Activated naive CD8-positive, alpha-beta T cell treated with anti-CD3 and anti-CD28 coated beads, Interleukin-2, amount 10 ng/mL, durations not matched to agents 7 days and 5 days (primary cell): ENCODE results near the gene ERG. TPM values are rescaled to one million over a fixed set of nuclear protein-coding genes. Genes with fewer than 3 reads are reported as not detected.

Experiments
- ATAC-seq: fragments of 150-1000 bp; cut with Tn5 transposase; one replicate; pipeline ENCODE4 v1.10.0; 2021; ENCODE audit warnings: low read depth, moderate library complexity
- POLR2A ChIA-PET: fragments of 350-600 bp; sonication (Branson Sonifier 250); formaldehyde crosslinking; loops from one replicate; lab custom pipeline; 2021; ENCODE audit warnings: antibody characterized with exemption; lab: Charles Lee
- DNase-seq: peaks from one replicate; pipeline ENCODE4 v3.0.0; 2021
- H3K27ac Mint-ChIP-seq: one replicate; pipeline ENCODE4 v1.8.0; 2022; ENCODE audit warnings: mild to moderate bottlenecking, mixed read lengths
- H3K27me3 Mint-ChIP-seq: one replicate; pipeline ENCODE4 v1.8.0; 2022; ENCODE audit warnings: mild to moderate bottlenecking, moderate library complexity, mixed read lengths
- H3K36me3 Mint-ChIP-seq: one replicate; pipeline ENCODE4 v1.8.0; 2021; ENCODE audit warnings: mild to moderate bottlenecking, mixed read lengths
- H3K4me1 Mint-ChIP-seq: one replicate; pipeline ENCODE4 v1.8.0; 2021; ENCODE audit warnings: mixed read lengths
- H3K4me3 Mint-ChIP-seq: one replicate; pipeline ENCODE4 v1.8.0; 2022; ENCODE audit warnings: mild to moderate bottlenecking, moderate library complexity, mixed read lengths
- H3K9me3 Mint-ChIP-seq: one replicate; pipeline ENCODE4 v1.8.0; 2021; ENCODE audit warnings: mixed read lengths
- total RNA-seq, 2 experiments: library from RNA; stranded (reverse); gene quantifications; one replicate each; pipeline ENCODE4 v1.2.3, GENCODE V29; 2021

ERG gene
- total RNA-seq, 2 experiments from 2014 or later, result not detected

- no peak overlapping the region for H3K4me3 Mint-ChIP-seq
- no peak for DNase-seq
- peaks cover 24% of the 10 kb centered on the region for H3K27me3 Mint-ChIP-seq
- no peaks in the 10 kb centered on the region for H3K36me3 Mint-ChIP-seq
- H3K27ac Mint-ChIP-seq, result no peak overlapping the region
- peaks cover 6% of the 10 kb centered on the region for H3K4me1 Mint-ChIP-seq
- H3K9me3 Mint-ChIP-seq, result no peaks in the 10 kb centered on the region
- ATAC-seq, result no peak
- POLR2A ChIA-PET, result no interaction called here
These were observed 12.9 kb upstream of the ERG start for GRCh38 chr21:38511198-38511597.

- Mint-ChIP-seq H3K27me3 (peaks cover 23% of the 10 kb centered on the region), H3K36me3 (no peaks in the 10 kb centered on the region), H3K9me3 (no peaks in the 10 kb centered on the region), H3K4me1 (peaks cover 6% of the 10 kb centered on the region), H3K4me3 (no peak overlapping the region), H3K27ac (no peak overlapping the region)
- ATAC-seq, result no peak
- no peak for DNase-seq
- POLR2A ChIA-PET, result no interaction called here
These were observed 9.2 kb upstream of the ERG start for GRCh38 chr21:38507374-38507942.

GRCh38 chr21:38506661-38507281 lies 8.5 kb upstream of the ERG start:
- H3K4me3 Mint-ChIP-seq, result peak overlapping the region; percentile 58
- no peak for DNase-seq
- no peak overlapping the region for H3K27ac Mint-ChIP-seq
- H3K9me3 Mint-ChIP-seq, result no peaks in the 10 kb centered on the region
- POLR2A ChIA-PET, result no interaction called here
- peak; percentile 58 for ATAC-seq
- H3K27me3 Mint-ChIP-seq, result peaks cover 20% of the 10 kb centered on the region
- no peaks in the 10 kb centered on the region for H3K36me3 Mint-ChIP-seq
- H3K4me1 Mint-ChIP-seq, result peaks cover 6% of the 10 kb centered on the region

- Mint-ChIP-seq H3K27me3 (peaks cover 24% of the 10 kb centered on the region), H3K4me1 (peaks cover 6% of the 10 kb centered on the region), H3K9me3 (no peaks in the 10 kb centered on the region), H3K36me3 (no peaks in the 10 kb centered on the region), H3K27ac (no peak overlapping the region), H3K4me3 (no peak overlapping the region)
- POLR2A ChIA-PET, result no interaction called here
- ATAC-seq, result no peak
- DNase-seq, result no peak
These were observed 7.6 kb upstream of the ERG start for GRCh38 chr21:38505654-38506523.

GRCh38 chr21:38504066-38504465 lies 5.8 kb upstream of the ERG start:
- DNase-seq (no peak), ATAC-seq (no peak)
- H3K4me3 Mint-ChIP-seq, result no peak overlapping the region
- POLR2A ChIA-PET, result no interaction called here
- no peak overlapping the region for H3K27ac Mint-ChIP-seq
- H3K9me3 Mint-ChIP-seq, result no peaks in the 10 kb centered on the region
- peaks cover 32% of the 10 kb centered on the region for H3K27me3 Mint-ChIP-seq
- H3K36me3 Mint-ChIP-seq, result no peaks in the 10 kb centered on the region
- peaks cover 6% of the 10 kb centered on the region for H3K4me1 Mint-ChIP-seq

- H3K4me1 Mint-ChIP-seq, result peaks cover 6% of the 10 kb centered on the region
- H3K27ac Mint-ChIP-seq, result no peak overlapping the region
- DNase-seq (no peak), ATAC-seq (no peak)
- no peak overlapping the region for H3K4me3 Mint-ChIP-seq
- peaks cover 34% of the 10 kb centered on the region for H3K27me3 Mint-ChIP-seq
- no peaks in the 10 kb centered on the region for H3K36me3 Mint-ChIP-seq
- POLR2A ChIA-PET, result no interaction called here
- H3K9me3 Mint-ChIP-seq, result no peaks in the 10 kb centered on the region
These were observed 5.3 kb upstream of the ERG start for GRCh38 chr21:38503583-38503982.

- Mint-ChIP-seq H3K27ac (no peak overlapping the region), H3K9me3 (no peaks in the 10 kb centered on the region), H3K4me3 (no peak overlapping the region), H3K36me3 (peaks cover 2% of the 10 kb centered on the region), H3K27me3 (peaks cover 57% of the 10 kb centered on the region), H3K4me1 (no peaks in the 10 kb centered on the region)
- DNase-seq, result no peak
- POLR2A ChIA-PET, result no interaction called here
- ATAC-seq, result no peak
These were observed 1.8 kb upstream of the ERG start for GRCh38 chr21:38500073-38500472.

- H3K36me3 Mint-ChIP-seq, result peaks cover 2% of the 10 kb centered on the region
- peaks cover 65% of the 10 kb centered on the region for H3K27me3 Mint-ChIP-seq
- POLR2A ChIA-PET, result no interaction called here
- ATAC-seq, result no peak
- no peaks in the 10 kb centered on the region for H3K9me3 Mint-ChIP-seq
- DNase-seq, result no peak
- no peak overlapping the region for H3K4me3 Mint-ChIP-seq
- no peak overlapping the region for H3K27ac Mint-ChIP-seq
- H3K4me1 Mint-ChIP-seq, result no peaks in the 10 kb centered on the region
These were observed 1.0 kb upstream of the ERG start for GRCh38 chr21:38499296-38499695.

- Mint-ChIP-seq H3K36me3 (peaks cover 2% of the 10 kb centered on the region), H3K27ac (no peak overlapping the region), H3K4me3 (no peak overlapping the region), H3K27me3 (peaks cover 84% of the 10 kb centered on the region), H3K4me1 (no peaks in the 10 kb centered on the region), H3K9me3 (no peaks in the 10 kb centered on the region)
- ATAC-seq, result no peak
- no peak for DNase-seq
- POLR2A ChIA-PET, result no interaction called here
These were observed 2.1 kb downstream of the ERG start for GRCh38 chr21:38496224-38496623.

GRCh38 chr21:38495696-38496095 lies 2.6 kb downstream of the ERG start:
- Mint-ChIP-seq H3K36me3 (peaks cover 2% of the 10 kb centered on the region), H3K9me3 (no peaks in the 10 kb centered on the region), H3K4me1 (no peaks in the 10 kb centered on the region), H3K27me3 (peaks cover 88% of the 10 kb centered on the region), H3K27ac (no peak overlapping the region), H3K4me3 (no peak overlapping the region)
- no peak for ATAC-seq
- DNase-seq, result no peak
- POLR2A ChIA-PET, result no interaction called here

GRCh38 chr21:38495242-38495641 lies 3.0 kb downstream of the ERG start:
- no peak for ATAC-seq
- Mint-ChIP-seq H3K9me3 (no peaks in the 10 kb centered on the region), H3K36me3 (peaks cover 2% of the 10 kb centered on the region), H3K27me3 (peaks cover 86% of the 10 kb centered on the region), H3K4me3 (no peak overlapping the region), H3K27ac (no peak overlapping the region), H3K4me1 (no peaks in the 10 kb centered on the region)
- POLR2A ChIA-PET, result no interaction called here
- no peak for DNase-seq

- POLR2A ChIA-PET, result no interaction called here
- Mint-ChIP-seq H3K27ac (no peak overlapping the region), H3K36me3 (peaks cover 2% of the 10 kb centered on the region), H3K4me3 (no peak overlapping the region), H3K9me3 (no peaks in the 10 kb centered on the region), H3K27me3 (peaks cover 82% of the 10 kb centered on the region), H3K4me1 (no peaks in the 10 kb centered on the region)
- ATAC-seq (no peak), DNase-seq (no peak)
These were observed 3.6 kb downstream of the ERG start for GRCh38 chr21:38494703-38495102.

GRCh38 chr21:38494251-38494642 lies 4.0 kb downstream of the ERG start:
- POLR2A ChIA-PET, result no interaction called here
- H3K27me3 Mint-ChIP-seq, result peaks cover 80% of the 10 kb centered on the region
- H3K4me1 Mint-ChIP-seq, result no peaks in the 10 kb centered on the region
- H3K9me3 Mint-ChIP-seq, result no peaks in the 10 kb centered on the region
- no peak overlapping the region for H3K4me3 Mint-ChIP-seq
- ATAC-seq, result no peak
- peaks cover 2% of the 10 kb centered on the region for H3K36me3 Mint-ChIP-seq
- DNase-seq, result no peak
- no peak overlapping the region for H3K27ac Mint-ChIP-seq
